HEK293T (cell line): ENCODE results near the gene LRIT1.
"Not testable (repeated sequence)": the region's sequence is repeated elsewhere in the genome, so short reads cannot be mapped to it uniquely, and the experiment has no call there.

Source experiments
- BHLHE40 ChIP-seq: fragments of 450-650 bp; IDR thresholded peaks from 2 replicates; pipeline ENCODE4 v1.6.1; 2016; ENCODE audit warnings: mild to moderate bottlenecking, moderate library complexity, borderline replicate concordance
- FOXA1 ChIP-seq: fragments of 450-650 bp; IDR thresholded peaks from 2 replicates; pipeline ENCODE4 v1.6.1; 2016; ENCODE audit warnings: mild to moderate bottlenecking
- FOXK2 ChIP-seq: fragments of 450-650 bp; IDR thresholded peaks from 2 replicates; pipeline ENCODE4 v1.6.1; 2016; ENCODE audit warnings: mild to moderate bottlenecking
- HDGF ChIP-seq: fragments of 450-650 bp; IDR thresholded peaks from 2 replicates; pipeline ENCODE4 v1.6.1; 2017; ENCODE audit warnings: antibody characterized with exemption, borderline replicate concordance
- L3MBTL2 ChIP-seq: fragments of 450-650 bp; conservative IDR thresholded peaks from 2 replicates; pipeline ENCODE4 v1.6.1; 2016; ENCODE audit warnings: mild to moderate bottlenecking
- NFRKB ChIP-seq: fragments of 450-650 bp; IDR thresholded peaks from 2 replicates; pipeline ENCODE4 v1.6.1; 2016; ENCODE audit warnings: mild to moderate bottlenecking, moderate library complexity
- PKNOX1 ChIP-seq: fragments of 450-650 bp; IDR thresholded peaks from 2 replicates; pipeline ENCODE4 v1.6.1; 2016
- SP1 ChIP-seq: fragments of 450-650 bp; IDR thresholded peaks from 2 replicates; pipeline ENCODE4 v1.6.1; 2017
- TARDBP ChIP-seq: fragments of 450-650 bp; IDR thresholded peaks from 2 replicates; pipeline ENCODE4 v1.6.1; 2016
- ZNF384 ChIP-seq: fragments of 450-650 bp; IDR thresholded peaks from 2 replicates; pipeline ENCODE4 v1.6.1; 2016

GRCh38 chr10:84279876-84280475 lies 38.6 kb upstream of the LRIT1 start:
- TF ChIP-seq TARDBP, SP1, NFRKB, FOXK2, PKNOX1, BHLHE40, FOXA1, HDGF, ZNF384: not testable (repeated sequence)
- peak; percentile 82 for TF ChIP-seq L3MBTL2
